Epithelial cell of esophagus (primary cell): ENCODE data around the gene PTBP1.

Experiments used
- DNase-seq: peaks from one replicate; pipeline ENCODE4 v3.0.0; 2010; ENCODE audit warnings: low read depth
- H3K4me3 ChIP-seq: 2 replicates; pipeline ENCODE4 v1.5.1; 2011; ENCODE audit warnings: mild to moderate bottlenecking, low read length, control low read depth
- CTCF ChIP-seq: IDR thresholded peaks from 2 replicates; pipeline ENCODE4 v1.5.1; 2011; ENCODE audit warnings: low read depth, mild to moderate bottlenecking, low read length, control low read depth, inconsistent platforms; ENCODE audit not compliant: insufficient read depth; ENCODE audit errors: missing control alignments

The PTBP1 gene

DNA sequence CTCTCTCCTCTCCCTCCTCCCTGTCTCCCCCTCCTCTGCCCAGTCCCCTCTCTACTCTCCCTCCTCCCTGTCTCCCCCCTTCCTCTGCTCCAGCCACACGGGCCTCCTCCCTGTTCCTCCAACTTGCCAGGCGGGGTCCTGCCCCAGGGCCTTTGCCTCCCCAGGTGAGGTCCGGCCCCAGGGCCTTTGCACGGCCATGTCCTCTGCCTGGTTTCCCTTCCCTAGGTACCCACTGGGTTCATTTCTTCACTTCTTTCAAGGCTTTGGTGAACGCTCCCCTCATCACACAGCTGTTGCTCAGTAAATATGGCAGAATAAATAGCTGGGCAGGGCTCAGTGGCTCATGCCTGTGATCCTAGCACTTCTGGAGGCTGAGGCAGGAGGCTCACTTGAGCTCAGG lies 25.2 kb upstream of the PTBP1 start:
- no peak overlapping the region for H3K4me3 ChIP-seq
- DNase-seq = no peak
- TF ChIP-seq CTCF = no peak

- TF ChIP-seq CTCF = no peak
- DNase-seq = no peak
These were observed 24.4 kb upstream of the PTBP1 start for GRCh38 chr19:772730-773436.

GRCh38 chr19:776549-776948 lies 20.7 kb upstream of the PTBP1 start:
- peak; percentile 78 for DNase-seq
- TF ChIP-seq CTCF = no peak
- no peak overlapping the region for H3K4me3 ChIP-seq

More at GRCh38 chr19:772730-773436, 24.4 kb upstream of the PTBP1 start:
- H3K4me3 ChIP-seq = no peak overlapping the region

- peak; percentile 99 for DNase-seq
- TF ChIP-seq CTCF = no peak
- H3K4me3 ChIP-seq = no peak overlapping the region
These were observed 18.2 kb upstream of the PTBP1 start for GRCh38 chr19:778910-779653.

- DNase-seq = no peak
- TF ChIP-seq CTCF = no peak
- no peak overlapping the region for H3K4me3 ChIP-seq
These were observed 16.3 kb upstream of the PTBP1 start for GRCh38 chr19:780935-781334.

DNA sequence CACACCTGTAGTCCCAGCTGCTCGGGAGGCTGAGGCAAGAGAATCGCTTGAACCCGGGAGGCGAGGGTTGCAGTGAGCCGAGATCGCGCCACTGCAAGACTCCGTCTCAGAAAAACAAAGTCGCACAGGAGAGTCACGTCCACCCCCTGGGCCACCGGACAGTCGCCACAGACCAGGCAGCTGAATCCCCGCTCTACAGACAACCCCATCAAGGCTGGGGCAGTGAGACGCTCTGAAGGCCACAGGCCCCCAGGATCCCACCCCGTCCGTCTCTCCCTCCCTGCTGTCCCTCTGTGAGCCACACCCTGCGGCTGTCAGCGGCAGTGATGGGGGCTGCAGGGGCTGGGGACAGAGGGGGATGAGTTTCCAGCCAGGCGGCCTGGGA lies 15.5 kb upstream of the PTBP1 start:
- TF ChIP-seq CTCF = no peak
- no peak for DNase-seq
- no peak overlapping the region for H3K4me3 ChIP-seq

DNA sequence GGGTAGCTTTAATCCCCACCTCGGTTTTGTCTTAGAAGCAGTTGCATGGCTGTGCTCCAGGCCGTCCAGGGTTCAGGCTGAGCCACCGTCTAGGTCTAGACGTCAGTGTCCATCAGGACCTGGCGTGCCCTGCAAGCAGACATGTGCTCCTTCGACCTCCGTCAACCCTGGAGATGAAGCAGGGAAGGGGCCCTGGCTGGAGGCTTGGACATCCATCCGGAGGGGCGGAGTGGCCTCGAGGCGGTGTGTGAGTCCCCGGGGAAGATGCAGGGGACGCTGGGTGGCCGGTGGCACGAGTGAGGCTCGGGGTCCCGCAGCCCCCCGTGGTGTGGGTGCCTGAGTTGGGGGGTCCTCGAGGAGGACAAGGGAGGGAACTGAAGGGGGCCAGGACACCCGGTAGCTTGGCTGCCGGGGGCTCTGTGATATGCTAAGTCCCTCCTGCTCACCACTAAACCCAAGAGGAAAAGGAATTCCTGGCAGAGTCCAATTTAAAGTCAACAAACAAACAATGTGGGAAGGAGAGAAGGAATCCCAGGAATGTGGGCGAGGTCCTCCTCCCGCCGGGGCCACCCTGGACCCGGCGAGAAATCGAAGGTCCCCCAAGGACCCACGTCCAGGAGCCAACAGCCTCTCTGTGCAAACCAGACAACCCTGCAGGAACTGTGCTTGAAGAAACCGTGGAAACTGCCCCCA lies 14.9 kb upstream of the PTBP1 start:
- TF ChIP-seq CTCF = no peak
- peak; percentile 54 for DNase-seq
- H3K4me3 ChIP-seq = peak overlapping the region; percentile 48
